Renal cortical epithelial cell (primary cell): ENCODE measurements around the gene ADGRG7. TPM values are rescaled to one million over a fixed set of nuclear protein-coding genes. Genes with fewer than 3 reads are reported as not detected.
"Not testable (repeated sequence)": the region's sequence is repeated elsewhere in the genome, so short reads cannot be mapped to it uniquely, and the experiment has no call there.

Experiments
- DNase-seq: peaks from one replicate; pipeline ENCODE4 v3.0.0-alpha.2; 2011; ENCODE audit warnings: low read depth
- total RNA-seq: library from RNA; depleted of rRNA; stranded (reverse); fragments of >200 nt; gene quantifications from 2 replicates; pipeline ENCODE4 v1.2.3, GENCODE V29; 2014

ADGRG7 gene
- total RNA-seq, 1 donor from 2014 or later: 0.05 TPM

GRCh38 chr3:100645913-100646312, 36.5 kb downstream of the ADGRG7 start:
- no peak for DNase-seq

GRCh38 chr3:100647171-100647570, 37.8 kb downstream of the ADGRG7 start:
- DNase-seq: no peak

- DNase-seq: no peak
Observed at GRCh38 chr3:100647657-100648056, 38.3 kb downstream of the ADGRG7 start.

GRCh38 chr3:100650651-100651619, 41.5 kb downstream of the ADGRG7 start:
- DNase-seq: peak; percentile 76

GRCh38 chr3:100653604-100654294, 44.3 kb downstream of the ADGRG7 start:
- DNase-seq: no peak

- DNase-seq: no peak
Observed at GRCh38 chr3:100656945-100657344, 47.5 kb downstream of the ADGRG7 start.

- DNase-seq: not testable (repeated sequence)
Observed at GRCh38 chr3:100661294-100661693, 51.9 kb downstream of the ADGRG7 start.

- peak; percentile 23 for DNase-seq
Observed at GRCh38 chr3:100662113-100662823, 52.9 kb downstream of the ADGRG7 start.

- no peak for DNase-seq
Observed at GRCh38 chr3:100665230-100665629, 55.8 kb downstream of the ADGRG7 start.

GRCh38 chr3:100666699-100667098, 57.3 kb downstream of the ADGRG7 start:
- peak; percentile 46 for DNase-seq

- not testable (repeated sequence) for DNase-seq
Observed at GRCh38 chr3:100667316-100667715, 57.9 kb downstream of the ADGRG7 start.

GRCh38 chr3:100670995-100671394, 61.6 kb downstream of the ADGRG7 start:
- not testable (repeated sequence) for DNase-seq

- no peak for DNase-seq
Observed at GRCh38 chr3:100681496-100681895, 72.1 kb downstream of the ADGRG7 start.

- DNase-seq: peak; percentile 10
Observed at GRCh38 chr3:100682056-100682853, 72.9 kb downstream of the ADGRG7 start.

GRCh38 chr3:100682854-100683760, 73.7 kb downstream of the ADGRG7 start:
- no peak for DNase-seq

- DNase-seq: no peak
Observed at GRCh38 chr3:100693225-100693624, 83.8 kb downstream of the ADGRG7 start.

GRCh38 chr3:100695696-100696095, 86.3 kb downstream of the ADGRG7 start:
- DNase-seq: no peak

- no peak for DNase-seq
Observed at GRCh38 chr3:100696161-100696560, 86.8 kb downstream of the ADGRG7 start.

GRCh38 chr3:100697172-100697571, 87.8 kb downstream of the ADGRG7 start:
- DNase-seq: no peak

GRCh38 chr3:100697723-100698285, 88.4 kb downstream of the ADGRG7 start:
- no peak for DNase-seq
